ENCODE data around the gene RPS4Y2. TPM values are rescaled to one million over a fixed set of nuclear protein-coding genes. Genes with fewer than 3 reads are reported as not detected.

The RPS4Y2 gene
- total RNA-seq, 1 donor: not detected

DNA sequence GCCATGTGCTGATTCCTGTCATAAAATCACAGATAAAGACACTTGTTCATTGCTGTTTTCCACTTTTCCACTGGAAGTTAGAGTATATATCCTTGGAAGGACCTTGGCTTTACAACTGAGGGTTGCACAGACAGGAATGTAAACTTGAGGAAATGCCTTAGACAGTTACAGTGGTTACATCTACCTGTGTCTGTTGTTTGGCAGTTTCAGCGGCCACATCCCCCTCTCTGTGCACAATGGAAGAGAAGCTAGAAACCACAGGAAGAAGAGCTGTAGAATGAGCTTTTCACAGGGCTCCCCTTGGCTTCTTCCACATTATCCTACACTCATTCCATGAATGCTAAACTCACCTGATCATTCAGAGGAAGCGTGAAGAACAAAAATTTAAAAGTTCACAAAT, 9.0 kb upstream of the RPS4Y2 start:
- TF ChIP-seq, protein P1, sequence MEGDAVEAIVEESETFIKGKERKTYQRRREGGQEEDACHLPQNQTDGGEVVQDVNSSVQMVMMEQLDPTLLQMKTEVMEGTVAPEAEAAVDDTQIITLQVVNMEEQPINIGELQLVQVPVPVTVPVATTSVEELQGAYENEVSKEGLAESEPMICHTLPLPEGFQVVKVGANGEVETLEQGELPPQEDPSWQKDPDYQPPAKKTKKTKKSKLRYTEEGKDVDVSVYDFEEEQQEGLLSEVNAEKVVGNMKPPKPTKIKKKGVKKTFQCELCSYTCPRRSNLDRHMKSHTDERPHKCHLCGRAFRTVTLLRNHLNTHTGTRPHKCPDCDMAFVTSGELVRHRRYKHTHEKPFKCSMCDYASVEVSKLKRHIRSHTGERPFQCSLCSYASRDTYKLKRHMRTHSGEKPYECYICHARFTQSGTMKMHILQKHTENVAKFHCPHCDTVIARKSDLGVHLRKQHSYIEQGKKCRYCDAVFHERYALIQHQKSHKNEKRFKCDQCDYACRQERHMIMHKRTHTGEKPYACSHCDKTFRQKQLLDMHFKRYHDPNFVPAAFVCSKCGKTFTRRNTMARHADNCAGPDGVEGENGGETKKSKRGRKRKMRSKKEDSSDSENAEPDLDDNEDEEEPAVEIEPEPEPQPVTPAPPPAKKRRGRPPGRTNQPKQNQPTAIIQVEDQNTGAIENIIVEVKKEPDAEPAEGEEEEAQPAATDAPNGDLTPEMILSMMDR (IDR thresholded peaks at IDR 0.05; ENCODE audit: insufficient read depth, low read length): no peak
- no peak for DNase-seq (ENCODE audit: low read depth)

DNA sequence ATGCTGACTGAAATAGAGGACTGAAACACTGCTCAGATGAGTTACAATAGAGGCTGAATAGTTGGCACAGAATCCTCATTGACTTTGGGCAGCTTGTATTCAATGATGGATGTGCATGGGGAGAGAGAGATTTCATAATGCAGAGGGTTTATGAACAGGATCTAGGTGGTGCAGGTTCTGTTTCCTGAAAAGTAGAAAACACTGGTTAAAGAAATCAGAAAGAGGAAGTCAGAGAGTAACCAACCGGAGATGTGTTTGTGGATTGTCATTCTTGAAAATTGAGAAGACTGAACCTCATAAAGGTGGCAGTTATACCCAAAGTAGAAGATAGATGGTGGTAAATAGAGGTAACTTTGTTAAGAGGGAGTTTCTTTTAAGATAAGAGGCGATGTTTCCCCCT, 8.0 kb downstream of the RPS4Y2 start:
- TF ChIP-seq, protein P1 (IDR thresholded peaks at IDR 0.05; ENCODE audit: insufficient read depth, low read length): no peak
- no peak for DNase-seq (ENCODE audit: low read depth)
- no peak overlapping the region for H3K4me3 ChIP-seq (ENCODE audit: low read depth, low read length)

More for the DNA sequence above, 9.0 kb upstream of the RPS4Y2 start:
- no peak overlapping the region for H3K4me3 ChIP-seq (ENCODE audit: low read depth, low read length)

DNA sequence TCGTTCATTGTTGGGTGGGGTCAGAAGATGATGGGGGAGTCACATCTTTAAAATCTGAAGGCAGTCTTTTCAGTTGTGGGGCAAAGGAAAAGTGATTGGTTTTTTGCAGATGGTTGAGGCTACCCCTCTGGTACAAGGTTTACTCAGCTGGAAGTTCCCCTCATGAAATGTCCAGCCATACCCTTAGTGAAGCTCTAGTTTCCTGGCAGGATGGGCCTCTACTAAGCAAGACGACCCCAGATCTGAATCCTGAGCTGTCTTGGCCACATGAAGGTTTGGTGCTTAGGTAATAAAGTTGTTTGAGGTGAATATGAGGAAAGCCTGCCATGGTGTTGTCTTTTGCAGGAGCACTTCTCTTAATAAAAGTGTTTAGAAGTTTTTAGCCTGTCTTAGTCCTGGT, 9.2 kb downstream of the RPS4Y2 start:
- no peak for DNase-seq (ENCODE audit: low read depth)
- TF ChIP-seq, protein P1 (IDR thresholded peaks at IDR 0.05; ENCODE audit: insufficient read depth, low read length): no peak
- H3K4me3 ChIP-seq (ENCODE audit: low read depth, low read length): no peak overlapping the region

DNA sequence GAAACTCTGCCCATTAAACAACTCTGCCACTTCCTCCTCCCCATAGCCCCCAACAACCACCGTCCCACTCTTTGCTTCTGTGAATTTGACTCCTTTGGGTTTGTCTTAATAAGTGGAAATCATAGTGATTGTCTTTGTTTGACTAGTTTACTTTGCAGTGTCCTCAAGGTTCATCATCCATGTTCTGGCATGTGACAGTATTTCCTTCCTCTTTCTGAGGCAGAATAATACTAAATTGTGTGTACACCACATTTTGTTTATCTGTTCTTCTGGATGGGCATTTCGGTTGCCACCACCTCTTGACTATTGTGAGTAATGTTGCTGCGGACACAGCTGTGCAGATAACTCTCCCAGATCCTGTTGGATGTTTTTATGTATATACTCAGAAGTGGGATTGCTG, 14.8 kb downstream of the RPS4Y2 start:
- no peak for DNase-seq (ENCODE audit: low read depth)
- TF ChIP-seq, protein P1 (IDR thresholded peaks at IDR 0.05; ENCODE audit: insufficient read depth, low read length): no peak
- no peak overlapping the region for H3K4me3 ChIP-seq (ENCODE audit: low read depth, low read length)

DNA sequence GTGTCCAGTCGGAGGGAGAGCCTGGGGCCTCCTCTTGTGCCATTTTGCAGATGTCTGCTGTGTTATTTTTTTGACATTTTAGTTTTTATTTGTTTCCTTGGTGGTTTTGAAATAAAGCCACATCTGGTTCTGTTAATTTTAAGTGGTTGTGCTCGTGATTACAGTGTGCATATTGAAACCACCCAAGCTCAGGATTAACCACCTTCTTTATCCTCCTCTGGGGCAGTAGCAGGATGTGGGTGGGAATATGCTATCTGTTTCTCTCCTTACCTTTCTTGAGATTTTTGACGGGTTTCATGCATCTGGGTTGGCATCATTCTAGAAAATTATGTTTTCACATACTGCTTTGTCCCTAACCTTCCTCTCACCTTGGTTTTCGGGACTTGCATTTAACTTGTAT, 20.2 kb downstream of the RPS4Y2 start:
- no peak overlapping the region for H3K4me3 ChIP-seq (ENCODE audit: low read depth, low read length)
- no peak for DNase-seq (ENCODE audit: low read depth)
- TF ChIP-seq, protein P1 (IDR thresholded peaks at IDR 0.05; ENCODE audit: insufficient read depth, low read length): no peak

DNA sequence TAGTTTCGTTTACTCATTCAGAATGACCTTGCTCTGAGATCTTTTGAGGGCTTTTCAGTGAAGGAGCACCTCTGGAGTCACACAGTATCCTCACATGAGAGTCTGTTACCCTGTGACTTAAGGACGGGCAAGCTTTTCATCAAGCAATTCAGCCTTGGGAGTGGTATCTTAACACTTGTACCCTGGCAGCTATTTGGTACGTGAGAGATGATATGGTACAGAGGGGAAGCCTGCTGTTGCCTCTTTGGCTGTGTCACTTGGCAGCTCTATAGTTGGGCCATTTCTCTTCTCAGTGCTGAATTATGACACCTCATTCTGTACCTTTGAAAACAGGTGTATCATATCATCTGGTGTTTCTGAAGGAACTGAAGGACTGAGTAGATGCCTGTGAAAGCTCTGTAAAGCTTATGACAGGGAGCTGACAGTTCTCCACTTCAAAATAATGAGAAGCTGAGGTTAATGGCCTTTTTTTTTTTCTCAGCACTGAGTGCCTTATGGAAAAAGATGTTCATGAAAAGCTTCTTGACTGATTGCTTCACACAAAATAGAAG, 24.3 kb downstream of the RPS4Y2 start:
- H3K4me3 ChIP-seq (ENCODE audit: low read depth, low read length): no peak overlapping the region
- TF ChIP-seq, protein P1 (IDR thresholded peaks at IDR 0.05; ENCODE audit: insufficient read depth, low read length): no peak
- no peak for DNase-seq (ENCODE audit: low read depth)

DNA sequence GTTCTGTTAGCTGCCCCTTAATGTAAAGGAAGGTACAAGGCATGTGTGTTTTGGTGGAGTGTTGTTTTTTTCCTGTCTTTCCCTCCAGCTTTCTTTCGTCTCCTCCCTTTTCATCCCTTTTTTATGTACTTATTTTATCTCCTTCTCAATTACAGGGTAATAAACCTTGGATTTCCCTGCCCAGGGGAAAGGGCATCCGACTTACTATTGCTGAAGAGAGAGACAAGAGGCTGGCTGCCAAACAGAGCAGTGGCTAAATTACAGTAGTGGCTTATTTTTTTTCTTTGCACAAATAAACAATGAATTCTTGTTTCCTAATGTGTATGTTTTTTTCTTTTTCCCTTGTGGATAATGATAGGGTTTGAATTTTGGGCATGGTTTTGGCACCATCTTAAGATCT, 24.9 kb downstream of the RPS4Y2 start:
- TF ChIP-seq, protein P1 (IDR thresholded peaks at IDR 0.05; ENCODE audit: insufficient read depth, low read length): no peak
- H3K4me3 ChIP-seq (ENCODE audit: low read depth, low read length): no peak overlapping the region
- DNase-seq (ENCODE audit: low read depth): no peak
